Right kidney (tissue), 1 donor: ENCODE results near the gene RAC2.
"Not testable (repeated sequence)": the region's sequence is repeated elsewhere in the genome, so short reads cannot be mapped to it uniquely, and the experiment has no call there.

Experiments used
- DNase-seq: peaks from one replicate; pipeline ENCODE4 v3.0.0-alpha.2; 2016

The RAC2 gene

DNA sequence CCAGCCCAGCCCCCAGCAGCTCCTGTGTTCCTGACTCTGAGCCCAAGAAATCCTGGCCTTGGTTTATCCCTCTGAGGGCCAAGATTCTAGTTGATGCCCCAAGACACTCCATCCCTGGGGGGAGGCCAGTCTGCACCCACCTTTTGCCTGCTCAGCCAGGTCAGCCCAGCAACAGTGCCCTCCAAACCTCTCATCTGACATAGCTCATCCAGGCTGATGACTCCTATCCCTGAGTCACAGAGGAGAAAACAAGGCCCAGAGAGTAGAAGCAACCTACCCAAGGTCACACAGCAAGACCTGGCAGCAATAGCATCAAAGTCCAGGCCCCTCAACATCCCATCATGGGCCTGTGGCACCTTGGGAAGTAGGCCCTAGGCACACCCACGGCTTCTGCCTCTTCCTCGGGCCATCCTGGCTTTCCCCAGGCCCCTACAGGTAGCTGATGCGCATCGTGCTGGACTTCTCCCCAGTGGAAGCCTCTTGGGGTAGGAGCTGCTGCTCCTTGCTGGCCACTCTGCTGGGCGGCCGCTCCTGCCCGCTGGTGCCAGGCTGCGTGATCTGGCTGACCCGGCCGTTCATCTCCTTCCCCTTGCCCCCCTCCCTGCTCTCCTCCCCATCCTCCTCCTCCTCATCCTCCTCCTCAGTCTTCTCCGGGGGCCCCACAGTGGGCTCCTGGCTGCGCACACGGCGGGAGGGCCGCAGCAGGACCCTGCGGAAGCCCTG, 37.8 kb downstream of the RAC2 start:
- no peak for DNase-seq

DNA sequence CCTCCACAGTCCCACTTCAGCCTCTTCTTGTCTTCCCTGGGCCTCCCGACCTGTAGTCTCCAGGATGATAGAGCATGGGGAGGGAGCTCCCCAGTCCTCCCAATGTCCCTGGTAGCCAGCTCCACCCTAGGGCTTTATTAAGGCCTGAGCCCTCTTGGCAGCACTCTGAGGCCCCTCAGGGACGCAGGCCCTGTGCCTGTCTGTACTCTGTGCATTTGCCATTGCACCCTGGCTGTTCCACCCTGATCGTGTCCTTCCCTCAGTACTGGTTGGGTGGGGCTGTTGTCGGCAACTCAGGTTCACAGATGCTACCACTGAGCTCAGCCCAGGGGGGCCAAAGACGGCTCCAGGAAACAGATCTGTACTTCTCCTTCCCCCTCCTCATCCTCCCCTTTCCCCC, 39.0 kb downstream of the RAC2 start:
- no peak for DNase-seq

DNA sequence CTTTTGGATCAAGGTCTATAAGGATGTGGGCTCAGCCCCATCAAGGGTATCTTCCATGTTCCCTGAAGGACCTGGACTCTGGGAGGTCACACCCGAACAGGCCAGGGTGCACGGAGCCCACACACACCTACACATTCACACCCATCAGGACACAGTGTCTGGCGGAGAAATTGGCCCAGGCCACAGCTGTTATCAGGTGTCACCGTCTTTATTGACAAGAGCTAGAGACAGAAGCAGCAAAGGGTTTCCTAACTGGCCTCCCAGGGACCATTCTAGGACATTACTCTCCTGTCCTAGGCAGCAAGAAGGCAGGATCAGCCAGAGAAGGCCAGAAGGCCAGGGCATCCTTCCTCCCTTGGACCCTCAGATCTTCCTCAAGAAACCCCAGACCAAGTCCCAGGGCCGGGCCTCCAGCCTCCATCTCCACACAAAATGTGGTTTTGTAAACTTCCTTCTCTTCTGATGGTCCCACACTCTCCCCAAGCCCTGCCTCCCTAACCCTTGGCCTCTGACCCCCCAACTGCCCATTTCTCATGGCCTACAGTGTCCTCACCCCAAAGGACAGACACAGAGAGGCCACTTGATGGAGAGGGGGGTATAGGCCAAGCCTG, 39.9 kb downstream of the RAC2 start:
- no peak for DNase-seq

DNA sequence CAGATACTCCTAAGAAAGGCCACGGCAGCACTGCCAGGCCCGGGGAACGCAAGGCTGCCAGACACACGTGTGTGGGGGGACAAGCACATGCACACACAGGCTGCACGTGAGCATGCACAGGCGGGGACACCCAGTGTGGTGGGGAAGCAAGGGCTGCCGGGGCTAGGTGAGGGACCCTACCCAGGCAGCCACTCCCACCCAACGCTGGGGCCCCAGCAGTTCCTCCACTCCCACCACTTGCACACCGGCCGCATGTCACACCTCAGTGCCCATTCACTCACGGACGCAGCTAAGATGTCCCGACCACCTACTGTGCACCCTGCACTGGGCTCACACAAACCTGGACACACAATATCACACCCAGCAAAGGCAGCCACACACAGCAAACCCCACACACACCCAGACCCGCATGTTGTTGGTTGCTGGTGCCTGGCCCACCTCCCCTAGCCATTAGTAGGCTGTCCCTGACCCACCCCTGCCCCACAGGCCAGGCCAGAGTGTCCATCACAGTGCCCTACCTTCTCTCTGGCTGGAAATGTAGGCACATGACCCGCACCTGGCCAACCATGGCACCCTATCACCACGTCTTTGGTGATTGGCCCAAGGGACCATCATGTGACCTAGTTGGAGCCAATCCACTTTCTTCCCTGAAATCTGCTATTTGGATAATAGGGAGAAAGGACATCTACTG, 40.6 kb downstream of the RAC2 start:
- DNase-seq: no peak

DNA sequence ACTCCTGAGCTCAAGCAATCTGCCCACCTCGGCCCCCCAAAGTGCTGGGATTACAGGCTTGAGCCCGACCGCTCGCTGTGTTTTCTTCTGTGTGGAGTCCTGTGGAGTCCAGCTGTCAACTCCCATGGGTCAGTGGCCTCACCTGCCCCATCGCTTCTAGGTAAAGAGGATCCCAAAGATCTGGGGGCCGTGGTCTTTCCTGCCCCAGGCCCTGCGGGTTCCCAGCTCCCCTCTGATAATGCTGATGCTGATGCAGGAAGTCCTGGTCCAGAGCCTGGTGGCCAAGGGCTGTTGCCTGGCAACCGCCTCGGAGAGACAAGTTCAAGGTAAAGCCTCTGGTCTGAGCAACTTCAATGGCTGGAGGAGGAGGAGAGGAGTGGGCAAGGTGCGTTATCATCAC, 41.4 kb downstream of the RAC2 start:
- DNase-seq: no peak

DNA sequence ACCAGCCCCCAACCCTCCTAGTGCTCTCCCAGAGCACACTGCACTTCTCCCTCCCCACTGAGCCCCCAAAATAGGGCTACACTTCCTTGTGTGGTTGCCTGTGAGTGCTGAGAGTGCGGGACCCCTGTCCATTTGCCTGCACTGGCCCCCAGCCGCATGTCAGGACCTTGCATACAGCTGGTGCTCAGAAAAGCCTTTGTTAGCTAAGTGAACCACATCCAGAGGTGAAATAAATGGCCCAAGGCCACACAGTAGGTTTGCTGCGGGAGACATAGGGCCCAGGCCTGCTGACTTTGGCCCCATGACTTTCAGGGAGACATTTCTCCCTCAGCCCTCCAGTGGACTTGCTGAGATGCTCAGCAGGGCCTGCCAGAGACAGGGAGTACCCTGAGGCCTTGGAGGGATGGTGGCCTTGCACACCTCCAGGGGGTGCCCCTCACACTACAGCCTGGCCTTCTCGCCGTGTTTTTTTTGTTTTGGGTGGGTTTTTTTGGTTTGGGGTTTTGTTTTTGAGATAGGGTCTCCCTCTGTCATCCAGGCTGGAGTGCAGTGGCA, 42.0 kb downstream of the RAC2 start:
- no peak for DNase-seq

DNA sequence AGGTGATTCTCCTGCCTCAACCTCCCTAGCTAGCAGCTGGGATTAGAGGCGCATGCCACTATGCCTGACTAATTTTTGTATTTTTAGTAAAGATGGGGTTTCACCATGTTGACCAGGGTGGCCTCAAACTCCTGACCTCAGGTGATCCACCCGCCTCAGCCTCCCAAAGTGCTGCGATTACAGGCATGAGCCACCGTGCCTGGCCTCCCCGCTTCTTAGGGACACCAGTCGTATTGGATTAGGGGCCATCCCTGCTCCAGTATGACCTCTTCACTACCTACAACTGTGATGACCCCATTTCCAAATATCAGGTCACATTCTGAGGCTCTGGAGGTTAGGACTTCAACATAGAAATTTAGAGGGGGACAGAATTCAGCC, 42.6 kb downstream of the RAC2 start:
- not testable (repeated sequence) for DNase-seq

DNA sequence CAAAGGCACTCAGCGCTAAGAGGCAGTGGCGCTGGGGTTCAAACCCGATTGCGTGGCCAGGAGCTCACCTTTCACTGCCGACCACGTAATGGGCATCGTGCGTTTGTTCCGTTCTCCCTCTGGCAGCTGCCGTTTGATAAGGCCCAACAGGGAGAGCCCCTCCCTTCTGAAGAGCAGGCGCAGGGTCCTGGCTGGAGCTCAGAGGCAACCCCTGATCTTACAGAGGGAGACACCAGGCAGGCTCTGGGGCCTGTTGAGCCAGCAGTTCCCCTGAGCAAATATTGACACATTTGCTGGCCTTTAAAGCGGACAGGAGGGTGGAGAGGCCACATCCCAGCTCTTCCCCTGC, 44.3 kb downstream of the RAC2 start:
- DNase-seq: no peak

DNA sequence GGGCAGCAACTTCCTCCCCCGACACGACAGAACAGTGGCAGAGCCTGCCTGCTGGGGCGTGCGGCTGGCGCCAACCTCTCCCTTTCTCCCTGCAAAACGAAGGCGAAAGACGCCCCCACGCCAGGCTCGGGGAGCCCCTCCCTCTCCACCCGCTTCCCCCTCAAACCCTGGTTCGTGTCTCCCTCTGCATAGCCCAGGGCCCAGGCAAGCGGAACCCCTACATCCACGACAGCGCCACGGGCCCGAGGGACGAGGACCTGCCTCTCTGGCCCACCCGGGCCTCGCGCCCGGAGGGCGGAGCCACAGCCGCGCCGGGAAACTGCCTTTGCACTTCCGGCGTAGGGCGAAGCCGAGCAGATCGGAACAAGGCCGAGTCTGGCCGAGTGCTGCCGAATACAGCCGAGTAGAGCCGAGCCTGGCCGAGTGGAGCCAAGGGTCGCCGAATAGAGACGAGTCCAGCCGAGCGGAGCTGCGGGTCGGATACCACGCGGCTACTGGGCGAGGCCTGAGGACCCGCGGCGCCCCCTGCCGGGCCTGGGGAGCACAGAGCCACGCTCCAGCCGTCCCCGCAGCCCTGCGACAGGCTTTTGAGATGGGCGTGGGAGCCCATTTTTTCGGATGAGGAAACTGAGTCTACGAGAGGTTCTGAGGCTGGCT, 44.8 kb downstream of the RAC2 start:
- DNase-seq: peak; percentile 96

DNA sequence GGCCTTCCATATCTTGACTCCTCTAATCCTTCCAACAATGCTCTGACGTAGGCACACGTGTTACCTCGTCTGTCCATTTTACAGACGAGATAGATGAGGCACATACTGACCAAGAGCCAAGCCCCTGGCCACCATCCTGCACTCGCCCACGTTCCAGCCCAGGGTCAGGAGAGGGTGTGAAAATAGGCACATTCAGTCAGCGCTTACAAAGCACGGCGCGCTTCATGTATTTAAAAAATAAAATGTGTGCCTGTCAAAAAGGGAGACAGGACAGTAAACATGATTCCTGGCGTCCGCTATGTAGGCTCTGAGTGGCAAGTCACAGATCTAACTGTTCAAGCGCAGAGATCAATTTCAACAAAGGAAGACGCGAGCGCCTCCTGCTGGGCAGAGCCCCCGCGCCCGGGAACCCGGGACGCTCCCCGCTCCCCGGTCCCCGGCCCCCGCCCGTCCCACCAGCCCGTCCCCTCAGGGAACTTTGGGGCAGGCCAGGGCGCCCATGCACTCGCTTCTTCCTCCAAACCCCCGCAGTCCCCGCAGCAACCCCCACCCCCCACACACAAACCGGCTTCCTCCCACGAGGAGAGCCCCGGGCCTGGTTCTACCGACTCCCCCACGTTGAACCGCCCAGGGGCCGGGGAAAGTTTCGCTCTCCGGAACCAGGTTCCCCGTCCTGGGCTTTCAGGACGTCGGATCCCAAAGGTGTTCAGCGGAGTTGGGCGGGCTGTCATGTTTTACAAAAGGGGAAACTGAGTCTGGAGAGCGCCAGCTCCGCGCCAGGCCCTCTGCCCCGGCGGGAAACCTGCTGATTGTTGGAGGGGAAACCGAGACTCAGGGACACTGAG, 45.6 kb downstream of the RAC2 start:
- DNase-seq: peak; percentile 64

DNA sequence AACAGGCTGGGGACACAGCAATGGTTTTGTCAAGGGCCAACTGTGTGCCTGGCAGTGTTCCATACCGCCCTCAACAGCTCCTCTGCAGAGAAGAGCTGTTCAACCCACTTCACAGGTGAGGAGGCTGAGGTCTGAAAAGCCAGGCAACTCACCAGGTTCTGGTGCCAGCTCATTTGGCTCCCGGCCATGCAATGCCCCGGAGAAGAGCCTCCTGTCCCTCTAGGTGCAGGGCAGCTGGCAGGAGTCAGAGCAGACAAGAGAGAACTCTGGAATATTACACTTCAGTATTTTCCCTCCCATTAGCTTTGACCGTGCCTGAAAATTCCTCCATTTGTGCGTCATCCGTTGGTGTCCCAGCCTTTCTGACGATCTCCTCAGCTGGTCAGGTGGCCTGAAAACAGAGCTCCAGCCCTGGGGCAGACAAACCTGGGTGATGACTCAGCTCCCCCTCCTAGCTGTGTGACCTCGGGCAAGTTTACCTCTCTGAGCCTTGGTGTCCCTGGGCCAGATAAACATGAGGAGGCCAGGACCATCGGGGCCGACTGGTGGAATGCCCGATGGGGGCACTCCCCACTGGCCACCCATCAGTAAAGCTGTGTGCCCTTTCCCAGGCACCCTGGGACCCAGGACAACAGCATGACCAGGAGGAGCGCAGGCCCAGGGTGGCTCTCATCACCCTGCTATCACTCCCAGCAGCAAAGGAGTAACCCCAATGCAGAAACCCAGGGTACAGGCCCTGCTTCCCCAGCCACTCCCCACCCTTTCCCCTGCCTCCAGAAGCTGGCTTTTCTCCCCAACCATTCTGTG, 46.4 kb downstream of the RAC2 start:
- DNase-seq: no peak

DNA sequence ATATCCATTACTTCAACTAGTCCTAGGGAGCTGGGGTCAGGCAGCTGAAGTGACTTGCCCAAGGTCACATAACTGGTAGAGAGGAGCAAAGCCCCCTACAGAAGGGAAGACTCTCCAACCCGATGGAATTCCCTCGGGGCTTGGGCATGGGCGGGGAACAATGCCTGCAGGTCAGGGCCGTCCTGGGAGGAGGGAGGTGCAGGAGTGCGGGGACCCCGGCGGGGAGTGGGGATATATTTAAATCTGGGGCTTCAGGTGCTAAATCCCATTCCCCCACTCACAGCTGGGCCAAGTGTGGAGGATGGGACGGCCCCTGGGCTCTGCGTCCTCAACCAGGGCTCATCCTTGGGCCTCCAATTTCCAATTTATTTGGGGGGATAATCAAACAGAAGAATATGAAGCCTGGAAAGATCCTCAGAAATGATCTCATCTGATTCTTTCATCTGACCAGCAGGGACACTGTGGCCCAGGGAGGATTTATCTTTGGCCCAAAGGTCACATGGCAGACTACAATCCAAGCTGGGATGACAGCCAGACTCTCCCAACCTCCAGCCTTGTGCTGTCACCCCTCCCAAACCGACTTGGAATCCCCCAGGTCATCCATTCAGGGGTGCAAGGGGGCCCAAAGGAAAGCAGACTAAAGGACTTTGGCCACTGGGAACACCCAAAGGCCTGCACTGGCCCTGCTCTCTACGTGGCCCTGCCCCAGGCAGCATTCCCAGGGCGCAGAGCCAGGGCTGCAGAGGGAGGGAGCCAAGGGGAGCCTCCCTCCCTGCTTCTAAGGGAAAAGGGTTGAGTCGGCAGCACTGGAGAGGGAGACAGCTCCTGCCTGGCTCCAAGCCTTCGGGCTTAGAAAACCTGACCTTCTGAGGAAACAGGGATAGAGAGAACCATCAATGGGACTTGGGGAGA, 47.3 kb downstream of the RAC2 start:
- DNase-seq: no peak

DNA sequence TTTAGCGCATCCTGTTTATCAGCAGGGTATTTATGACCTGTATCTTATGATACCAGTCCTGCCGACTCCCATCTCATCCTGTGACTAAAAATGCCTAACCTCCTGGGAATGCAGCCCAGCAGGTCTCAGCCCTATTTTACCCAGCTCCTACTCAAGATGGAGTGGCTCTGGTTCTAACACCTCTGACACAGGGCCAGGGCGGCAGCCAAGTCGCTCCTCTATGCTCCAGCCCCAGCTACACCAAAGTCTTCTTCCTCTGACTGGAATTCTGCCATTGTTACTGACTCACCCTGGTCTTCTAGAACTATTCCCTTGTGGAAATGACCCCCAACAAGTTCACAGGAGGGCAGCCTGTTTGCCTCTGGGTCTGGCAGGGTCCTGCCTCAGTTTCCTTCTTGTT, 48.1 kb downstream of the RAC2 start:
- DNase-seq: no peak

DNA sequence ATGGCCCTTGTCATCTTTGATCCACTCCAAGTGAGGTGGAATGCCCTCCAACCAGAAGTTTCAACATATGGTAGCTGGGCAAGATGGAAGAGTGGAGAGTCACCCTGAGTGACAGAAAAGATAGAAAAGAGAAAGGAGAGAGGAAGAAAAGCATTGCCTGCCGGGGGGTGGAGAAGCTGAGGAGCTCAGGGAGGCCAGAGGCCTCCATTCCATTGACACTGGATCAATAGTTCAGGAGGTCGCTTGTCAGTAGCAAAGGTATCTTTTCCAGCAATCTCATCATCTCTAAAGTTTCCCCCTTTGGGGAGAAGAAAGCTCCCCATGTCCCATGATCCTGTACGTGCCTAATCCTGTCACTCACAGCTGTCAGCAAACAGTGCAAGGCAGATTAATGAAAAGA, 49.3 kb downstream of the RAC2 start:
- DNase-seq: no peak

DNA sequence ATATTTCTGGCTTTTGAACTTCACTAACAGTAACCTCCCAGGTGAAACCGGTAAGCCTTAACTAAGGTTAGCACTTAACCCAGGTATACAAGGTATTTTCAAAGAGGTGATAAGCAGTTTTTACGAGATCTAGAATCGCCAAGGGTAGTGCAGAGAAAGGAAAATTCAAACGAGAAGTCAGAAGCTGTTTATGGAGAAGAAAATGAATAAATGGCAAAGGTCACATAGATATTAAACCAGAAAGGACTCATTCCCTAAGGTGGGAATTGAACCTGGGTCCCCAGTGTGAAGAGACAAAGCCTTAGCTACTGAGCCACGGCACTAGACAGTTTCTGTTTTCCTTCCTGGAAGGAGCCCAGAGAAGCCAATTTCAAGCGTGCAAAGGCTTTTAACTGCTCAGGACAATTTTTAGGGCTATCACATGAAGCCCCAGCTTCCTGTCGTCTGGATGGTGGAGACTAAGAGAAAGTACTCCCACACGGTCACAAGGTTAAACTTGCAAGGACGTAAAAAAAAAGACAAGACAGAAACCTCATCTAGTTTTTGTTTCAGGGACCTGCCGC, 50.4 kb downstream of the RAC2 start:
- DNase-seq: no peak

DNA sequence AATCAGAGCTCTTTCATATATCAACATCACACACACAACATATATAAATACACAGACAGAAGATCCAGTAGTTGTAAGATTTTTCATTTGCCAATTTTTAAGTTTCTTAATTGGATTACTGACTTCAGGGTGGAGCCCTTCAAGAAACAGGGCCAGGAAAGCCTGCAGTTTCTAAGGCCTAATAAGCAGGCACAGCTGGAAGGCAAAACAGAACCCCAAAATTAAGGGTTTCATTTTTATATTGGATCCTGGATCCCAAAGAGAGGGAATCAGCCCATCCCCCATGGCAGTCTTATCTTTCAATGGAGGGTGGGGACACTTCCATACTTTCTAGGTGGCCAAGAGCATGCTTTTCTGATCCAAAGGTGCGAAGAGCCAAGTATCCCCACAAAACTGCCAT, 51.3 kb downstream of the RAC2 start:
- no peak for DNase-seq

DNA sequence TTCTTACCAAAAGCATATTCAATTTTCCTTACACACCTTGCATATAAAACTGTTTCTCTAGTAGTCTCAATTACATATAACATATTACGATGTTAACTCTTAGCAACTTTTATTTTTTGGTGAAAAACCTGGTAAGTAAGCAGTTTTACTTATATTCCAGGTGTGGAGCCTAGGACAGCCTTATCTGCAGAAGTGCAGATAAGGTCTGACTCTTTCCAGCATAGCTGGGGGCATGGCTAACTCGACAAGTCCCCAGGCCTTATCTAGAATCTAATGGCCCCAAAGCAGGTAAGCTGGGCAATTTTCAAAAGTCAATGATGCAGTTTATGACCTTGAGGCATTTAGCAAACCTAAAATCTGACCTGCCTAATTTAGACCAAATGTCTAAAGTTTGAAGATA, 51.9 kb downstream of the RAC2 start:
- DNase-seq: no peak

DNA sequence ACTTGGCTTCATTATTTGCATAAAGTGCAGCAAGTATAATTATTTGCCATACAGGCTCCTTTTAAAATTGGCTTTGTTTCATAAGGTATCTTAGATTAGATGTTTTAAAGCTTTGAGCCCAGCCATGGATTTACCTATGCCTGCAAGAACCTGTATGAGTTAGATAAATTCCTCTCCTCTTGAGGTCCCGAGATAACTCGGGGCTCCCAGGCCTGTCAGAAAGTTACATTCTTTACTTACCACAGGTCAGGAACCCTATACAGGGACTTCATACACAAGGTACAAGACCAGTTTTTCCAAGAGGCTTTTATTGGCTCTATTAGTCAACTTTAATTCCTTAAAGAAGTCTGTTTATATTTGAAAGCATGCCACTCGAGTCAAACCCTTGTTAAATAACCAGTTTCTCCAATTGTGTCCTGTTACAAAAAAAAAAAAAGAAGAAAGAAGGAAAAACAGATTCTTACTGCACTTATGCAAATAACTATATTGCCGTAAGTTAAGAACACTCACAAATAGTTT, 53.7 kb downstream of the RAC2 start:
- DNase-seq: no peak

DNA sequence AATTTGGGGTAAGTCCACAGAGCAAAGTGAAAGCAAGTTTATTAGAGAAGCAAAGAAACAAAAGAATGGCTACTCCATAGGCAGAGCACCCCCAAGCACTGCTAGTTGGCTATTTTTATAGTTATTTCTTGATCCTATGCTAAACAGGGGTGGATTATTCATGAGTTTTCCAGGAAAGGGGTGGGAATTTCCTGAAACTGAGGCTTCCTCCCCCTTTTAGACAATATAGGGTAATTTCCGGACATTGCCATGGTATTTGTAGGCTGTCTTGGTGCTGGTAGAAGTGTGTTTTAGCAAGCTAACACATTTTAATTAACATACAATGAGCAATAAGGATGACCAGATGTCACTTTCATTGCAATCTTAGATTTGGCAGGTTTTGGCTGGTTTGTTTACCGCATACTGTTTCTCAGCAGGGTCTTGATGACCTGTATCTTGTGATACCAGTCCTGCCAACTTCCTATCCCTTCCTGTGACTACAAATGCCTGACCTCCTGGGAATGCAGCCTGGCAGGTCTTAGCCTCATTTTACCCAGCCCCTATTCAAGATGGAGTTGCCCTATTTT, 55.1 kb downstream of the RAC2 start:
- no peak for DNase-seq
